Mesodermal cell (in vitro differentiated cells): Measurements from ENCODE around the gene MYRFL.

Experiments
- H3K27ac ChIP-seq: 2 replicates; pipeline ENCODE4 v1.7.0; 2013; ENCODE audit warnings: mild to moderate bottlenecking, low read depth, low read length, moderate library complexity; ENCODE audit not compliant: severe bottlenecking
- H3K36me3 ChIP-seq: 2 replicates; pipeline ENCODE4 v1.7.1; 2013; ENCODE audit warnings: mild to moderate bottlenecking, low read length, moderate library complexity; ENCODE audit not compliant: control insufficient read depth, insufficient read depth
- H3K4me1 ChIP-seq: one replicate; pipeline ENCODE4 v1.7.1; 2013; ENCODE audit warnings: mild to moderate bottlenecking, low read length; ENCODE audit not compliant: insufficient read depth, control insufficient read depth, poor library complexity, severe bottlenecking
- H3K4me3 ChIP-seq: 2 replicates; pipeline ENCODE4 v1.7.0; 2013; ENCODE audit warnings: low read length, control low read depth, mild to moderate bottlenecking; ENCODE audit not compliant: insufficient read depth, poor library complexity, severe bottlenecking; ENCODE audit errors: extremely low read depth
- H3K9me3 ChIP-seq: 2 replicates; pipeline ENCODE4 v1.7.1; 2013; ENCODE audit warnings: mild to moderate bottlenecking, low read length, moderate library complexity; ENCODE audit not compliant: control insufficient read depth
- WGBS, 2 experiments: methylation state at CpG; one replicate each; pipeline ENCODE4 v1.1.5; 2013; ENCODE audit warnings: missing lambda C conversion rate in 2 of 2; ENCODE audit not compliant: insufficient coverage in 2 of 2; 5-methylcytosine and 5-hydroxymethylcytosine counted together

The MYRFL gene

DNA sequence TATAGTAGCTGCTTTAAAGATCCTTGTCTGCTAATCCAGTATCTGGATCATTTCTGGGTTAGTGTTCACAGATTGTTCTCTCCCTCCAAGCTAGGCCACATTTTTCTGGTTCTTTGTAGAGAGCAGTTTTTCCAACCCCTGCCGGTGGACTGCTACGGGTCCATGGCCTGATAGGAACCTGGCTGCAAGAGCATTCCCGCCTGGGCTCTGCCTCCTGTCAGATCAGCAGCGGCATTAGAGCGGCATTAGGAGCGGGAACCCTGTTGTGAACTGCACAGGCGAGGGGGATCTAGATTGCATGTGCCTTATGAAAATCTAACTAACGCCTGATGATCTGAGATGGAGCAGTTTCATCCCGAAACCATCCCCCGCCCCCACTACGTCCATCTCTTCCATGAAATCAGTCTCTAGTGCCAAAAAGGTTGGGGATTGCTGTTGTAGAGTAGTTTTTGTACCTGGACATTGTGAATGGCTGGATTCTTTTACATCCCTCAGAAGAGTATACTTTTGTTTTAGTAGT is 50.4 kb downstream of the MYRFL start:
- Histone ChIP-seq H3K4me3 (no peak overlapping the region), H3K9me3 (no peaks in the 10 kb centered on the region), H3K4me1 (no peaks in the 10 kb centered on the region), H3K36me3 (no peaks in the 10 kb centered on the region), H3K27ac (no peak overlapping the region)
- WGBS, 2 experiments = 84 to 90% methylated on average over 8 of the region's 11 CpGs

DNA sequence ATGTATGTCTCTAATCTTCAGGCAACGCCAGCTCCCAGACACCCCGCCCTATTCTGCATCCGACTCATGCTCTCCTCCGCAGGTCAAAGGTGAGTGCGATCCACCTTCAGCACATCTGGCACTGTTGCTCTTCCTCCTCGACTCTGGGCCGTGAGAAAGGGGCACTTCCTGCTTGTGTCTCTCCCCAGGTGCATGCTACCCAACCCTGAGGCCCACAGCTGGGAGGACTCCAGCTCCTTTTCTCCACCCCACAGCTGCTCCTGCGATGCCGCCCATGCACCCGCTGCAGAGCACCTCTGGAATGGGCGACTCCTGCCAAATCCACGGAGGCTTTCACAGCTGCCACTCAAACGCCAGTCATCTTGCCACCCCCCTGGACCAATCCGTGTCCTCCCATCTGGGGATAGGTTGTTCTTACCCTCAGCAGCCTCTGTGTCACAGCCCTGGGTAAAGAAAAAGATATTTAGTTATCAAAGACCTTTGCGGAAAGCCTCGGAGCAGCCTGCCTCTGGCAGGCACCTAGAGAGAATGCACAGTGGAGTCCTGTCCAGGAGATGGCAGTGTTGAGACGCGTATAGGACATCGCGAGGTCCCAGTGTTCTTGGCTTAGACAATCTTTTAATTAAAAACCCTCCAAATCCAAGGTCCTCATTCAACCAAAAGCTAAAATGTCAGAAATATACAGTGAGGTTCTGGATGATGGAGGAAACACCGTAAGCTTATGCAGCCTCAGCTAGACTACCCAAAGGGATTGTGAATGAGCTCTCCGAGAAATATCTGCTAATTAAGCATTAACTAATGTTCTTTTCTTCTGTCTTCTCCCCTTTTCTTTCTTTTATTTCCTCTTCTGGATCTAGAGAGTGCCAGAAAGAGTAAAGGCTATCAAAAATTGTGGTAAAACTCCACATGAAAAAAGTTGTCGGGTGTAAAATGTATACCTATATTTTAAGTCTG is 54.3 kb downstream of the MYRFL start:
- Histone ChIP-seq H3K4me3 (no peak overlapping the region), H3K4me1 (no peaks in the 10 kb centered on the region), H3K9me3 (no peaks in the 10 kb centered on the region), H3K27ac (no peak overlapping the region), H3K36me3 (no peaks in the 10 kb centered on the region)
- WGBS, 2 experiments = 45 to 72% methylated on average over 11 to 16 of the region's 23 CpGs

DNA sequence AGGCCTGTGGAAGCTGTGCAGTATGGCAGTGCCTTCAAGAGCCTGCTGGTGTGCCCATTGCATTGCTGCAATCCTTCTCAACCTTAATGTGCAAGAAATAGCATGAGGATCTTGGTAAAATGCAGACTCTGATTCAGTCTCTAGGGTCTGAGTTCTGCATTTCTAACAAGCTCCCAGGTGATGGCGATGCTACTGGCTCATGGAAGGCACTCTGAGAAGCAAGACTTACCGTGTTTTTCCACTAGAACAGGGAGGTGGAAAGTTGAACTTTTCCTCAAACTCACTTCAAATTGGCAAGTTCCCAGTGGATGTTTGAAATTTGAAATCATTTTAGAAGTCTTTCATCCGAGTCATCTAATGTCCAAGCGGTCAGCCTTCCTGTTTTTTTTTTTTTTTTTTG is 55.5 kb downstream of the MYRFL start:
- WGBS, 2 experiments = 79 to 85% methylated on average over 2 to 3 of the region's 4 CpGs
- no peaks in the 10 kb centered on the region for H3K4me1 ChIP-seq
- no peaks in the 10 kb centered on the region for H3K9me3 ChIP-seq
- no peaks in the 10 kb centered on the region for H3K36me3 ChIP-seq
- no peak overlapping the region for H3K4me3 ChIP-seq
- no peak overlapping the region for H3K27ac ChIP-seq

DNA sequence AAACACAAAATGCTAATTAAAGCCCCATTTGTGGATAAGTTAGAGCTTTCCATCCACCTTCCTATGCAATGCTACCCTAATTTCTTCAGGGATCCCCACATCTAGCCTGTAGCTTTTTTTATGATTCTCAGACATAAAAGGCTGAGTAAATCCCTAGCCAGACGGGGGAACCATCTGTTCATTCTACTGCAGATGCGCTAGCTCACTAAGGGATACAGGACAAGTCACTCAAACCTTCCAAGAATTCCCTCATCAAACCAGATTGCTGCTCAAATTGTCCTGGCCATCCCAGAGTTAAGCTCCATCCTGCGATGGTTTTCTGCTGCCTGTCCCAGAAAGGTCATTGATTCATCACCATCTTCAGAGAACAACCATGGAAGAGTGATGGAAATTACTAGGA is 56.7 kb downstream of the MYRFL start:
- no peaks in the 10 kb centered on the region for H3K36me3 ChIP-seq
- no peak overlapping the region for H3K27ac ChIP-seq
- no peaks in the 10 kb centered on the region for H3K9me3 ChIP-seq
- H3K4me1 ChIP-seq = no peaks in the 10 kb centered on the region
- no peak overlapping the region for H3K4me3 ChIP-seq
- WGBS, 2 experiments = 70 to 100% methylated on average over 1 to 2 of the region's 3 CpGs

DNA sequence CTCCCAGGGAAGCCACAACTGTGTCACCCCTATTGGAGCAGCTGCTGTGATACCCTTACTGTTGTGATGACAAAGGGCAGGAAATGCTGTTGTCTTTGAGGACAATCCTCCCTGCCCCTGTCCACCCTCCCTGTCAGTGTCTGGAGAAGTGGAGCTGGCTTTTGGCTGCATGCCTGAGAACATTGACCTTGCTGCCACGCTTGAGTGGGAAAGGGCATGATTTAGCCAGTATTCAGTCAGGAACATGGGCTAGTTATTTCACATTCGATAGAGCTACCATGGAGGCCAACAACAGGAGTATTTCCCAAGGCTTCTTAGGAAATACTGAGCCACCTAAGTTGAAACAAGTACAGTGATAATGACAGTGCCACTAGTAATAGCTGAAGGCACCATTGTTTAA is 59.4 kb downstream of the MYRFL start:
- whole genome bisulfite sequencing, 2 experiments = 94 to 96% methylated on average over 2 of the region's 2 CpGs
- Histone ChIP-seq H3K4me1 (no peaks in the 10 kb centered on the region), H3K9me3 (no peaks in the 10 kb centered on the region), H3K27ac (no peak overlapping the region), H3K36me3 (no peaks in the 10 kb centered on the region), H3K4me3 (no peak overlapping the region)

DNA sequence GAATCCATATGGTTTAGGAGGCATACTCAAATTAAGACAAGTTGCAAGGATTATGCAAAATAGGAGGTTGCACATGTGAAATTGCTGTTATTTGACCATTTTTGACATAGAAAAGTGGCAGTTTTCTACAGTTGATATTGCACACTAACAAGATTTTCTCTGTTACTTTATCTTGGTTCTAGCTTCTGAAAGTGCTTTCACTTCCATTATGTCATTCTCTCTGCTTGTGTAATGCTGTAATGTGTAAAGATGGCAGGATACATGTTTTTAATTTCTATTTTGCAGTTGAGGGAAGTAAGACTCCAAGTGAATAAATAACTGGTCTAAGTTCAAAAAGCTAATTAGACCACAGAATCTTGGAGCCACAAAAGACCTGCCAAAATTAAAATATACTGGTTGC is 60.6 kb downstream of the MYRFL start:
- H3K9me3 ChIP-seq = no peaks in the 10 kb centered on the region
- H3K27ac ChIP-seq = no peak overlapping the region
- H3K36me3 ChIP-seq = no peaks in the 10 kb centered on the region
- no peaks in the 10 kb centered on the region for H3K4me1 ChIP-seq
- no peak overlapping the region for H3K4me3 ChIP-seq

DNA sequence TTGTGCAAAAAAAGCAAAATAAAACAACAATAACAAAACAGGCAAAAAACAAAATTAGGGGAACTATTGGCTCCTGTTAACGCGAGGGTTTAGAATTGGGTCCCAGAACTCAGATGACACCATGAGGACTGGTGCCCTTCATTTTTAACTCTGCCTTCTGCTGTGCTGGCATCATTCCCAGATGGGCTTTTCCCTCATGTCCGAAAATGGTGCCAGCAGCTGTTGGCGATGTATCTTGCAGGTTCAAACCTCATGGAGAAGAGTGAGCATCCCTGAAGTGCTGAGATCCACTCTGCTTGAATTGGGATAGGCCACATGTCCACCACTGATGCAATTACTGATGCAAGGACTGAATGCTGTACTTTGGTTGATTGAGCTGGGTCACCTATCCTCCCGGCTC is 61.1 kb downstream of the MYRFL start:
- Histone ChIP-seq H3K27ac (no peak overlapping the region), H3K4me3 (no peak overlapping the region), H3K9me3 (no peaks in the 10 kb centered on the region), H3K4me1 (no peaks in the 10 kb centered on the region), H3K36me3 (no peaks in the 10 kb centered on the region)
- WGBS, 2 experiments = 84 to 96% methylated on average over 4 of the region's 5 CpGs

DNA sequence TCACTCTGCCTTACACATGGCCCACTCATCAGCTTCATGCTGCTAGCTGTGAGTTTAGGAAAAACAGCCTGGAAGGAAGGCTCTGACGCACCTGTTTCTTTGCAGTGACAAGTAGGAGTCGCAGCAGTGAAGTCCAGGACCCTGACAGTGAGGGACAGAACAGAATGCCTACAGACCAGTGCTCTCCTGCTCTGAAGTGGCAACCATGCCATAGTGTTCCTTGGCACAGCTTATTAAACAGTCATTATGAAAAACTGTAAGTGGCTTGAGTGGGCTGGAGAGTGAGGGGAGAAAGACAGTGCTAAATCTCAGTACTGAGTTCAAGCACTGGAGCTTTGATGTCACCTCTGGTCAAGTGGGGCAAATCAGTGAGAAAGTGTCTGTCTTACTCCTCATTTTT is 61.7 kb downstream of the MYRFL start:
- Histone ChIP-seq H3K4me3 (no peak overlapping the region), H3K36me3 (no peaks in the 10 kb centered on the region), H3K27ac (no peak overlapping the region), H3K4me1 (no peaks in the 10 kb centered on the region), H3K9me3 (no peaks in the 10 kb centered on the region)
- 84 to 100% methylated on average over 1 to 2 of the region's 2 CpGs for WGBS, 2 experiments

DNA sequence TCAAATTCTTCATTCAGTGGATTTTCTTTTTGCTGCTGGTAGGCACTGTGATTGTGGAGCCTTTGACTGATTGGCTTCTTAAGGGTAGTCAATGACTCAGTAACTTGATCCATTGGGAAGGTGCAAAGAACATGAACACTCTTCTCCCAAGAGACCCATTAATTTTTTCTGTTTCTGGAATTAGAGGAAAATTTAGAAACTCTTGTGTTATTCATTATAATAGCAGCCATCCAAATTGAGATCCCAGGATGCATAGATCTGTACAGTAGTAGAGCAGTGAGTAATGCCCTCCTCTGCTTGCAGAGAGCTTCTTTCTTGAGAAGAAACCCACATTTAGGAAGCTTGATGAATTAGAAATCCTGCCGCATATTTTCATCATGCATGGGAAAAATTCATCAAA is 63.9 kb downstream of the MYRFL start:
- no peak overlapping the region for H3K4me3 ChIP-seq
- H3K4me1 ChIP-seq = no peaks in the 10 kb centered on the region
- H3K36me3 ChIP-seq = no peaks in the 10 kb centered on the region
- no peak overlapping the region for H3K27ac ChIP-seq
- no CpG with 5 or more reads among the region's 1 CpG for WGBS, 2 experiments
- H3K9me3 ChIP-seq = no peaks in the 10 kb centered on the region

DNA sequence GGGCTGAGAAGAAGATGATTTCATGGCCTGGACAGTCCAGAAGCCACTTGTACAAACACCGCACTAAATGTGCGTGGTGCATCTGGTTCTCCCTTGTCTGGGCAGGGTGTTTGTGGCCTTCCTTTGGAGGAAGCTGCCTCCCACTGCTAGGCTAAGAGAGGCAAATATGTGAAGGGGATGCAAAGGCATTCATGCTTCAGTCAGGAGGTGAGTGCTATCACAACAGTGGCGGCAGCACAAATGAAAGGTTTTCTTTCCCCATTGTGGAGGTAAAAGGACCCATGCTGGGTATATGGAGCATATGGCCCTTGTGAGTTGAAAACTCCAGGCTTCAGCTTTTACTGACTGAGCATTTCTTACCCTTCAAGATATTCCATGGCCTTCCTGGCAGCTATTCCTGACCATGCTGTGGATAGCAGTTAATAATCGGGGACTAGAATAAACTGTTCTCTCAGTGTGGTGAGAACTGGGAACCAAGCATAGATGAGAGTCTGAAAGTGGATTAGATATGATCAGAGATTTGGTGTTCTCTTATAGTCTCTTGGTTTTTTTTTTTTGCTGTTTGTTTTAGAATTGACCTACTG is 69.9 kb downstream of the MYRFL start:
- Histone ChIP-seq H3K27ac (no peak overlapping the region), H3K36me3 (no peaks in the 10 kb centered on the region), H3K9me3 (no peaks in the 10 kb centered on the region), H3K4me1 (peaks cover 25% of the 10 kb centered on the region), H3K4me3 (no peak overlapping the region)
- 85 to 96% methylated on average over 4 of the region's 4 CpGs for WGBS, 2 experiments
